Measurements from ENCODE around the gene AXDND1.
"Not testable (repeated sequence)": the region's sequence is repeated elsewhere in the genome, so short reads cannot be mapped to it uniquely, and the experiment has no call there.

Gene AXDND1, protein sequence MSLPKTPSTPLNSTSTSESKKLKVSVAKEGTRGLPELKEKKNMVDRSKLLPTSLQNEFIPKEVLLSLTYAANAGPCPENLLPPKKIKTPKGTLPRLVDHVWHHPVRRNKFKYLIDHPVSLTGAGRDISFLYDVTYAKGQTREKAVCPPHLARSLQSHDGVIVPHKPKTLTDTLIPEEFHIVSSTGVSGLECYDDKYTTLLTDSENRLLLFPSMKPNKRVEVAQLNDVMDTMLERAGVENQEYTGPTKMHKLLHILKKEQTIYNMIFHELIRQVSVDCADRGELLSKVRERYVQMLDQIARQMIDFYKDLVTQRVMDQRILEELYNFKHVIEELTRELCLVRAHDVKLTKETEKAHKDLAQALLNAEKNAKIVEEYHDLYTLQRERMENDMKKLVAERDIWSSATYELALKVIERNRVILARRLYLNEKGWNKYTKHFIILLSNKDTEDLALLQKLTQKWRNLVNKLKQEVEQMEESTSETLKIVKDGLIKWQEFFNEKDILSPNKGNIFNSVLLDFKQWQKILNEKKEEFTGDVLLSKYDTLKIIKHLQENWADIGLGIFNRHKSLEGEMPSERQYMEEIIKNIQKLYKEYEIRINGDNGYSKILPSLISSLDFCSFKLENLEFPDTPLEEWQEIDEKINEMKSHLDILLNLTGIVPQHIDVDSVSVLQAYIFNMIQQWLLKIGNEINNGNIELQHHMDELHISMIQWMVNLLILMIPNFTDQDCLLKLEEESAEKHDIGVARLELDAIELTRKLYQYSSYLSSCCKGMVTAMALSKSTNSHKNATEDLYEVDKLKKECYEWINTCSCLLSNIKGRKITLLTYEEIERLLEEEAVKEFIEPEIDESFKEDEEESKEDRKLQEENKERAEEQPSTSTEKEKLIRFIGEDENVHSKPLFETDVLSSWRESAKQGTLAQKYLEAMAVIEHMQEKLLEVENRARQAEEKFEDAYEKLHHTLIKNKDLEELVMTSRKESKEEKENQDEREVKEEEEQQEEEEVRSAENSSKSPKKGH

DNA sequence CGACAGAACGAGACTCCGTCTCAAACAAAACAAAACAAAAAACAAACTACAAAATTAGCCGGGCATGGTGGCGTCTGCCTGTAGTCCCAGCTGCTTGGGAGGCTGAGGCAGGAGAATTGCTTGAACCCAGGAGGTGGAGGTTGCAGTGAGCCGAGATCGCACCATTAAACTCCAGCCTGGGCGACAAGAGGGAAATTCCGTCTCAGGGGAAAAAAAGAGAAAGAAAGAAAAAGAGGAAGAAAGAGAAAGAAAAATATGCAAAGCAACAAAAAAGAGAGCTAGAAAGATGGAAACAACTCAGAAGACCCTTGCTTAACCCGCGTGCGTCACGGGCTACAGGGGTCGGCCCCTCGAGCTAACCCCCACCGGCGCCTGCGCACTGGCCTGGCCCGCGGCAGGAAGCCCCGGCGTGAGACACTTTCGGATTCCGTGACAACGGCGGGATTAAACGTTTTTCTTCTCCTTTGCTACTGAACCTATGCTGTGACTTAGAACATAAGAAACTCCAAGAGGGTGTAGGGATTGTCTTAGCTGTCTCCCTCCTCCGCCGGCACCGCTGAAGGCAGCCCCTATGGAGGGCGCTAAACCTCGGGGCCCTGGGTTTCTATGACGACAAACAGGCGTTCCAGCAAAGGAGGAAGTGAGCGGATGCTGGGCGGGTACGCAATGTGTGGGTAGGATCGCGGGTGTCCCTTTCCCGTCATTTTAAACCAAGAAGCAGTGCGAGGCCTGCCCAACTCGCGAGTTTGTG lies at the start of gene AXDND1:
AXDND1 (plus strand) TSS at position 630 of the 751 bp plus-strand sequence. CDS start 539 bp downstream, outside the sequence.
- peak; percentile 76 to 82 for DNase-seq (ENCODE audit: low read depth in 2 of 2)

GRCh38 chr1:179318491-179318890 lies 47.3 kb upstream of the AXDND1 start:
- DNase-seq (ENCODE audit: low read depth in 2 of 2), result no peak

- no peak for DNase-seq (ENCODE audit: low read depth in 2 of 2)
Measured at GRCh38 chr1:179321533-179322216, 44.1 kb upstream of the AXDND1 start.

- DNase-seq (ENCODE audit: low read depth in 2 of 2), result no peak
Measured at GRCh38 chr1:179322557-179322956, 43.2 kb upstream of the AXDND1 start.

DNA sequence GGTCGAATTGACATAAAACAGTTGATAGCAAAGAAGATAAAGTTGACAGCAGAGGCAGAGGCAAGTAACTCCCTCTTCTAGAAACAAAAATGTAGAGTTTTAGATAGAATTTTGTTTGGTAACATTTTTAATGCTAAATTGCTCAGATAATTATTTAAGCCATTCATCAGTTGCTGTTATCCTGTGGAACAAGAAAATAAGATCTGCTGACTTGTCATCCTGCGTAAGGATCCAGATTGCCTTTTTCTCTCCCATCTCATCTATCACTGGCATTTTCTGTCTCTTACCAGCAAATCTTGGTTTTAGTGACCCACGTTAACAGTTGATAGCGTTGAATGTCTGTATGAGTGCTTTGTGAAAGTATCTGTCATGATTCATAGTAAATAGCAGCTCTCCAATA lies 42.3 kb upstream of the AXDND1 start:
- DNase-seq (ENCODE audit: low read depth in 2 of 2), result no peak

GRCh38 chr1:179325836-179326235 lies 39.9 kb upstream of the AXDND1 start:
- no peak for DNase-seq (ENCODE audit: low read depth in 2 of 2)

DNA sequence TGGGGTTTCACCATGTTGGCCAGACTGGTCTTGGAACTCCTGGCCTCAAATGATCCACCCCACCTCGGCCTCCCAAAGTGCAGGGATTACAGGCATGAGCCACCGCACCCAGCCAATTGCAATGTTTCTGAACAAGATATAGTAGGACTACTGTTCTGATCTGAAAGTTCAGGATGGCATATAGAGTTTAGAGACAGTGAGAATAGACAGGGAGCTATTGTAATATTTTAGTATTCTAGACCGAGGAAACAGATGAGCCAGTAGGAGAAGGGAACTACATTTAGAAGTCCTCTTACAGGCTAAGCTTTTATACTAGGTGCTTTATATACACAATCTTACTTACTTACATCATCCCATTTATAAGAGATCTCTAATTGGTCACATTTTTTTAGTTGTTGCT lies 39.0 kb upstream of the AXDND1 start:
- no peak for DNase-seq (ENCODE audit: low read depth in 2 of 2)

GRCh38 chr1:179327196-179327595 lies 38.6 kb upstream of the AXDND1 start:
- no peak for DNase-seq (ENCODE audit: low read depth in 2 of 2)

DNA sequence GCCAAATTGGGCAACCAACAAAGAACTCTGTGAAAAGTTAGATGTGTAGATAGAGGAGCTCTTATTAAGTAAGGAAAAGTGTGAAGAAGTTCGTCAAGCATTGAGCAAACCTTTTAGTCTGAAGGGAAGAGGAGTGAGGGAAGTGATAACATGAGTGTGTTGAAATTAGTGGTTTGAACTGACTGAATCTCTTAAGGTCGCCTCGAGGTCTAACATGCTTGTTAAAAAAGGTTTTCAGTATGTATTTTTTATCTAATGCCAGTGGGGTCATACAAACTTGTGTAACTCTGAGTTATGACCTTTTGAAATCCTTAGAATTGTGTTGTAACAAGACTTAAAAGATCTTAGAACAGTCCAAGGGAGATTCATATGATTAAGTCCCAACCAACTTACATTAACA lies 38.1 kb upstream of the AXDND1 start:
- DNase-seq (ENCODE audit: low read depth in 2 of 2), result no peak

DNA sequence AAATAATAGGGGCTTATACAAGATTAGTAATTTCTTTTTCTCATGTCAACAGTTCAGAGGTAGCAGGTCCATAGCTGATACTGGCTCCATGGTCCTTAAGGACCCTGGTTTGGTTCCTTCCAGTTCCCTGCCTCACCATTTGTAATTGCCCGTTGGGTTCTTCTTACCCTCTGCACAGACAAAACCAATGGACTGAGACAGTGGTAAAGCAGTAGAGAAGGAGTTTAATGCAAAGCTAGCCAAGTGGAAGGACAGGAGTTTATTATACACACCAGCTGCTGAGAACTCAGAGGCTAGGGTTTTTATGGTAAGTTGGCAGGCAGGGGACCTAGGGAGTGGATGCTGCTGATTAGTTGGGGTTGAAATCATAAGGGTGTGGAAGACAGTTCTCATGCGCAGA lies 35.9 kb upstream of the AXDND1 start:
- DNase-seq (ENCODE audit: low read depth in 2 of 2), result no peak

GRCh38 chr1:179334440-179334839 lies 31.3 kb upstream of the AXDND1 start:
- DNase-seq (ENCODE audit: low read depth in 2 of 2), result no peak

DNA sequence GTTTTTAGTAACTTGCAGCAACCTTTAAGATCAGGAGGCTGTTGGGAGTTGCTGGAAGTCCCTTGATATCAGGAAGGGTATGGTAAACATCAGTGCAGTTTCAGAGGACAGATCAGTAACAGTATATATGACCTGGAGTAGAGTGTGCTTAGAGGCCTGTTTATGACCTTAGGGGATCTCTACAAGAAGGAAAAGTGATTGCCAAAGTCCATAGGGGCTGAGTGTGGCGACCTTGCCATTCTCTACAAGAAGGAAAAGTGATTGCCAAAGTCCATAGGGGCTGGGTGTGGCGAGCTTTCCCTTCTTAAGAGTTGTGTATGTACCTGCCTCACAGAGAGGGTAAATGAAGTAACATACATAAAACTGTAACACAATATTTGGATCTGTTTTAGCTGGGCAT lies 28.5 kb upstream of the AXDND1 start:
- DNase-seq (ENCODE audit: low read depth in 2 of 2), result no peak

DNA sequence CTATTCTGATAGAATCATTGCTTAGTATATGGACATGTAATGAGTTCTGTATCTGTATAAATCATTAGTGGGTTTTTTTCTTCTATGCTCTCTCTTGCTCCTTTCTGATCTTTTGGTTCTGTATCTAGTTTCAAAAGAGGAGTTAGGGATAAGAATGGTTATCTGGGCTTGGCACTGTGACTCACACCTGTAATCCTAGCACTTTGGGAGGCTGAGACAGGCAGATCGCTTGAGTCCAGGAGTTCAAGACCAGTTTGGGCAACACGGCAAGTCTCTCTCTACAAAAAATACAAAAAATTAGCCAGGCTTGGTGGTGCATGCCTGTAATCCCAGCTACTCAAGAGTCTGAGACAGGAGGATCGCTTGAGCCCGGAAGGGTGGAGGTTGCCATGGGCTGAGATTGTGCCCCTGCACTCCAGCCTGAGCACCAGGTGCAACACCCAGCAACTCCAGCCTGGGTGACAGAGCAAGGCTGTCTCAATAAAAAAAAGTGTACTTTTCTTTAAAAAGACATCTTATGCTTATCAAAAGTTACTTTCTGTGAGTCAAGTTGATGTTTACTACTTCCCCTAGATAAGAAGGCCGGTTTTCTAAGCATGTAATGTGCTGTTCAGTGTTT lies 27.7 kb upstream of the AXDND1 start:
- no peak for DNase-seq (ENCODE audit: low read depth in 2 of 2)

DNA sequence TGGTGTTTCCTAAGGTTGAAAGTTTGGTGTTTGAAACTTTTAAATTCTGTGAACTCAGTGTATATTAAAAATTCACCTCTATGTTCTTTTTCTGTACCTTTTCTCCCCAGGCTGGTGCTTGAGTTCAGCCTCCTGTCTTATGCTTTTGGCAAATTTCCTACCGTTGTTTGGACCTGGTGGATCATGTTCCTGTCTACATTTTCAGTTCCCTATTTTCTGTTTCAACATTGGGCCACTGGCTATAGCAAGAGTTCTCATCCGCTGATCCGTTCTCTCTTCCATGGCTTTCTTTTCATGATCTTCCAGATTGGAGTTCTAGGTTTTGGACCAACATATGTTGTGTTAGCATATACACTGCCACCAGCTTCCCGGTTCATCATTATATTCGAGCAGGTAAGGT lies 24.9 kb upstream of the AXDND1 start:
- no peak for DNase-seq (ENCODE audit: low read depth in 2 of 2)

DNA sequence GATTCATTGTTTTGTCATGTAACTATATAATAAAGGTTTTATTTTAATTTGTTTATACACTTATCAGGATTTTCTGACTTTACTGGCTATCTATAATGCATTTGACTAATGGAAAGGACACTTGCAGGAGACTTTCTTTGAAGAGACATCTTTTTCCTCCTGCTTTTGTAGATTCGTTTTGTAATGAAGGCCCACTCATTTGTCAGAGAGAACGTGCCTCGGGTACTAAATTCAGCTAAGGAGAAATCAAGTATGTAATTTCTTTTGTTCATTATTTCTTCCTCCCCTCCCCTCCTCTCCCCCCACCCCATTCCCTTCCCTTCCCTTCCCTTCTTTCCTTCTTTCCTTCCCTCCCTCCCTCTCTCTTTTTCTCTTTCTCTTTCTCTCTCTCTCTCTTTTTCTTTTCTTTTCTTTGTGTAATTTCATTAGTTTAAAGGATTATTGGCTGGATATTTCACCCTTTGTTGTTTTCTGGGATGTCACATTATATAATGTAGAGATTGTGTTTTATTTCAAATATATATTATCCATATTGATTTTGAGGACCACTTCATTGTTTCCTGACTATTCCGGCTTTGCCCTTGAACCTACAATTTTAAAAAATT lies 23.7 kb upstream of the AXDND1 start:
- DNase-seq (ENCODE audit: low read depth in 2 of 2), result no peak

DNA sequence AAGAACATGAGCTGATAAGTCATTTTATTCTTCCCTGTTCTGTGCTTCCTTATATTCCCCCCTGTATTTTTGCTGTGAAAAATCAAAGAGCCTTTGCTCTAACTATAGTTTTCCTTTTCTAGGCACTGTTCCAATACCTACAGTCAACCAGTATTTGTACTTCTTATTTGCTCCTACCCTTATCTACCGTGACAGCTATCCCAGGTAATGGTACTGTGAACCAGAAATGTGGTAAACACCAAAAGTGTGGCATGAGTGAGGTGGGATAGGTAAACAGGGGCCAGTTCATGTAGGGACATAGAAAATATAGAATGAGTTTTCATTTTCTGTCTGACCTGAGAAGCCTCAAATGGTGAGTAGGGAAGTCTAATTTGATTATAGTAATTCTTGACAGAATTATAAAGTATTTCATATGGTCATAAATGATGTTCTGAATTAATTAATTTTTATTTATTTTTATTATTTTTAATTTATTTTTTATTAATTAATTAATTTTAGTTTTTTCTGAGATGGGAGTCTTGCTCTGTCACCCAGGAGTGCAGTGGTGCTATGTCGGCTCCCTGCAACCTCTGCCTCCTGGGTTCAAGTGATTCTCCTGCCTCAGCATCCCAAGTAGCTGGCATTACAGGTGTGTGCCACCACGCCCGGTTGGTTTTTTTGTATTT lies 22.9 kb upstream of the AXDND1 start:
- no peak for DNase-seq (ENCODE audit: low read depth in 2 of 2)

- no peak for DNase-seq (ENCODE audit: low read depth in 2 of 2)
Measured at GRCh38 chr1:179351281-179351680, 14.5 kb upstream of the AXDND1 start.

GRCh38 chr1:179352236-179352635 lies 13.5 kb upstream of the AXDND1 start:
- DNase-seq (ENCODE audit: low read depth in 2 of 2), result no peak

DNA sequence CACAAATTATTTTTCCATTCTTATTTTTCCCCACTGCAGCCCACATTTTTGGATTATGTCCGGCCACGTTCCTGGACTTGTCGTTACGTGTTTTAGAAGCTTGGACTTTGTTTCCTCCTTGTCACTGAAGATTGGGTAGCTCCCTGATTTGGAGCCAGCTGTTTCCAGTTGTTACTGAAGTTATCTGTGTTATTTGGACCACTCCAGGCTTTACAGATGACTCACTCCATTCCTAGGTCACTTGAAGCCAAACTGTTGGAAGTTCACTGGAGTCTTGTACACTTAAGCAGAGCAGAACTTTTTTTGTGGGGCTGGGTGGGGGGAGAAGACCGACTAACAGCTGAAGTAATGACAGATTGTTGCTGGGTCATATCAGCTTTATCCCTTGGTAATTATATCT lies 12.2 kb upstream of the AXDND1 start:
- no peak for DNase-seq (ENCODE audit: low read depth in 2 of 2)

DNA sequence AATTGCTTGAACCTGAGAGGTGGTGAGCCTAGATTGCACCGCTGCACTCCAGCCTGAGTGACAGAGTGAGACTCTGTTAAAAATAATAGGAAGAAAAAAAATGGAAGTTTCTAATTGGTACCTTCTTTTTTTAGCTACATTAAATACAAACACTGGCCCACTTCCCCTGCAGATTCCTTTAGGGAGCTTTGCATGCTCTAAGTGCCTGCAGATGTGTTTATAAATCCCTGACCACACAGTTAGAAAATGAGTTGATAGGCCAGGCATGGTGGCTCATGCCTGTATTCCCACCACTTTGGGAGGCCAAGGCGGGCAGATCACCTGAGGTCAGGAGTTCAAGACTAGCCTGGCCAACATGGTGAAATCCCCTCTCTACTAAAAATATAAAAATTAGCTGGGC lies 4.1 kb upstream of the AXDND1 start:
- not testable (repeated sequence) for DNase-seq (ENCODE audit: low read depth in 2 of 2)
